Measurements from ENCODE around the gene SOHLH1.

Gene SOHLH1

GRCh38 chr9:135661816-135662560, 37.3 kb downstream of the SOHLH1 start:
- no peak for DNase-seq (ENCODE audit: low read depth in 2 of 2)

- no peak for DNase-seq (ENCODE audit: low read depth in 2 of 2)
These were observed 38.9 kb downstream of the SOHLH1 start for GRCh38 chr9:135660407-135660806.

GRCh38 chr9:135659252-135659651, 40.0 kb downstream of the SOHLH1 start:
- DNase-seq (ENCODE audit: low read depth in 2 of 2): no peak

GRCh38 chr9:135657416-135657815, 41.9 kb downstream of the SOHLH1 start:
- no peak for DNase-seq (ENCODE audit: low read depth in 2 of 2)

GRCh38 chr9:135655317-135655716, 44.0 kb downstream of the SOHLH1 start:
- no peak for DNase-seq (ENCODE audit: low read depth in 2 of 2)

GRCh38 chr9:135650408-135650807, 48.9 kb downstream of the SOHLH1 start:
- DNase-seq (ENCODE audit: low read depth in 2 of 2): no peak

GRCh38 chr9:135649508-135649907, 49.8 kb downstream of the SOHLH1 start:
- no peak for DNase-seq (ENCODE audit: low read depth in 2 of 2)

- no peak for DNase-seq (ENCODE audit: low read depth in 2 of 2)
These were observed 50.5 kb downstream of the SOHLH1 start for GRCh38 chr9:135648494-135649410.

GRCh38 chr9:135647884-135648283, 51.4 kb downstream of the SOHLH1 start:
- DNase-seq (ENCODE audit: low read depth in 2 of 2): no peak

GRCh38 chr9:135644631-135645218, 54.6 kb downstream of the SOHLH1 start:
- no peak for DNase-seq (ENCODE audit: low read depth in 2 of 2)

All from stimulated activated CD4-positive, alpha-beta T cell treated with anti-CD3 and anti-CD28 coated beads, Interleukin-15, amount 100 ng/mL, for 48 hours (primary cell).